HG02759 (cell line): ENCODE data around the gene SEC11A.
"Not testable (repeated sequence)": the region's sequence is repeated elsewhere in the genome, so short reads cannot be mapped to it uniquely, and the experiment has no call there.

Source experiments
- ATAC-seq: cut with Tn5 transposase; IDR thresholded peaks from one replicate; pipeline ENCODE4 v1.9.1; 2021; ENCODE audit warnings: mild to moderate bottlenecking, moderate library complexity; ENCODE audit not compliant: unreplicated experiment

The SEC11A gene

GRCh38 chr15:84645496-84645895 is 70.4 kb downstream of the SEC11A start:
- no peak for ATAC-seq

- no peak for ATAC-seq
Measured at GRCh38 chr15:84643838-84644237, 72.1 kb downstream of the SEC11A start.

- ATAC-seq: not testable (repeated sequence)
Measured at GRCh38 chr15:84642640-84643039, 73.3 kb downstream of the SEC11A start.

- ATAC-seq: not testable (repeated sequence)
Measured at GRCh38 chr15:84641871-84642270, 74.1 kb downstream of the SEC11A start.

- ATAC-seq: no peak
Measured at GRCh38 chr15:84638103-84638502, 77.8 kb downstream of the SEC11A start.

GRCh38 chr15:84634228-84634837 is 81.6 kb downstream of the SEC11A start:
- ATAC-seq: no peak

GRCh38 chr15:84633311-84634227 is 82.4 kb downstream of the SEC11A start:
- ATAC-seq: peak; percentile 47

- no peak for ATAC-seq
Measured at GRCh38 chr15:84631706-84632272, 84.2 kb downstream of the SEC11A start.

- no peak for ATAC-seq
Measured at GRCh38 chr15:84629033-84629432, 86.9 kb downstream of the SEC11A start.

- no peak for ATAC-seq
Measured at GRCh38 chr15:84625123-84625522, 90.8 kb downstream of the SEC11A start.

GRCh38 chr15:84624359-84624758 is 91.6 kb downstream of the SEC11A start:
- no peak for ATAC-seq

- no peak for ATAC-seq
Measured at GRCh38 chr15:84621358-84621979, 94.5 kb downstream of the SEC11A start.

- ATAC-seq: no peak
Measured at GRCh38 chr15:84620626-84621025, 95.3 kb downstream of the SEC11A start.
